HG02610 (cell line): ENCODE measurements around the gene SOX8.

Experiments used
- ATAC-seq: cut with Tn5 transposase; IDR thresholded peaks from one replicate; pipeline ENCODE4 v1.9.1; 2021; ENCODE audit warnings: mild to moderate bottlenecking, moderate library complexity; ENCODE audit not compliant: unreplicated experiment

Gene SOX8

GRCh38 chr16:972316-973002, 9.1 kb upstream of the SOX8 start:
- ATAC-seq, result no peak

GRCh38 chr16:973366-973765, 8.2 kb upstream of the SOX8 start:
- no peak for ATAC-seq

GRCh38 chr16:974001-974601, 7.5 kb upstream of the SOX8 start:
- no peak for ATAC-seq

- no peak for ATAC-seq
Observed at GRCh38 chr16:974611-975261, 6.8 kb upstream of the SOX8 start.

GRCh38 chr16:975291-975690, 6.3 kb upstream of the SOX8 start:
- ATAC-seq, result no peak

GRCh38 chr16:976389-976931, 5.1 kb upstream of the SOX8 start:
- ATAC-seq, result no peak

- ATAC-seq, result no peak
Observed at GRCh38 chr16:977081-977701, 4.4 kb upstream of the SOX8 start.

- no peak for ATAC-seq
Observed at GRCh38 chr16:977896-978295, 3.7 kb upstream of the SOX8 start.

- no peak for ATAC-seq
Observed at GRCh38 chr16:978403-978802, 3.2 kb upstream of the SOX8 start.

- no peak for ATAC-seq
Observed at GRCh38 chr16:979147-979546, 2.4 kb upstream of the SOX8 start.

GRCh38 chr16:979859-980594, 1.5 kb upstream of the SOX8 start:
- no peak for ATAC-seq

GRCh38 chr16:980595-980854, 1.0 kb upstream of the SOX8 start:
- no peak for ATAC-seq

- ATAC-seq, result no peak
Observed at GRCh38 chr16:982145-983043, 824 bp downstream of the SOX8 start.

GRCh38 chr16:983044-984030, 1.8 kb downstream of the SOX8 start:
- no peak for ATAC-seq

- ATAC-seq, result no peak
Observed at GRCh38 chr16:984121-984694, 2.6 kb downstream of the SOX8 start.

GRCh38 chr16:984736-985636, 3.4 kb downstream of the SOX8 start:
- ATAC-seq, result no peak

GRCh38 chr16:985646-986400, 4.3 kb downstream of the SOX8 start:
- no peak for ATAC-seq
